Progenitor cell of endocrine pancreas (in vitro differentiated cells): Measurements from ENCODE around the gene SLC39A11. TPM values are rescaled to one million over a fixed set of nuclear protein-coding genes. Genes with fewer than 3 reads are reported as not detected.
"Not testable (repeated sequence)": the region's sequence is repeated elsewhere in the genome, so short reads cannot be mapped to it uniquely, and the experiment has no call there.

Experiments used
- DNase-seq: peaks from one replicate; pipeline ENCODE4 v3.0.0; 2021; ENCODE audit warnings: low spot score; ENCODE audit not compliant: unreplicated experiment
- H3K27ac Mint-ChIP-seq: 2 replicates; pipeline ENCODE4 v1.8.0; 2021; ENCODE audit warnings: mild to moderate bottlenecking, moderate library complexity, mixed read lengths
- H3K27me3 Mint-ChIP-seq: 2 replicates; pipeline ENCODE4 v1.8.0; 2021; ENCODE audit warnings: mixed read lengths
- H3K36me3 Mint-ChIP-seq: 2 replicates; pipeline ENCODE4 v1.8.0; 2022; ENCODE audit warnings: mixed read lengths; ENCODE audit not compliant: insufficient read depth
- H3K4me1 Mint-ChIP-seq: 2 replicates; pipeline ENCODE4 v1.8.0; 2021; ENCODE audit warnings: low read depth, mixed read lengths
- H3K4me3 Mint-ChIP-seq: 2 replicates; pipeline ENCODE4 v1.8.0; 2021; ENCODE audit warnings: low read depth, mild to moderate bottlenecking, moderate library complexity, mixed read lengths
- H3K9me3 Mint-ChIP-seq: 2 replicates; pipeline ENCODE4 v1.8.0; 2021; ENCODE audit warnings: low read depth, mixed read lengths
- CTCF ChIP-seq: fragments of 200-600 bp; sonication (generic); IDR thresholded peaks from one replicate; pipeline ENCODE4 v1.5.0; 2021; ENCODE audit warnings: antibody characterized with exemption, mild to moderate bottlenecking; ENCODE audit not compliant: unreplicated experiment
- total RNA-seq: library from RNA; stranded (reverse); gene quantifications from 2 replicates; pipeline ENCODE4 v1.2.1, GENCODE V29; 2021

Gene SLC39A11
- total RNA-seq, 1 donor from 2014 or later, result 20.5 TPM

DNA sequence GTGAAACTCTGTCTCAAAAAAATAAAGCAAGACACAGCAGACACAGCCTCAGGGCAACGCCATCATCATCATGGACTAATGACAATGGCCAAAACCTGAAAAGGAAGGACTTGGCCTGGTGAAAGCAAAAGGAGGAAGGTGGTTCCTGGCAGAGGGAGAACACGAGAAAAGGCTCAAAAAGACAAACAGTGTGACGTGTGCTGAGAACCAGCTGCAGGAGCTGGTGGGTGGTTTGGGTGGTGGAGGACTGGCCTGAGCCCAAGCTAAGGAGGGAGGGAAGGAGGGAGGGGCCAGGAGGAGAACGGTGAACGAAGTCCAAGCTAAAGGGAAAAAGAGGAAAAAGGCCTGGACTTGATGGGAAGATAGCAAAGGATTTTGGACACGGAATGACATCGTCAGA, 85.1 kb downstream of the SLC39A11 start:
- no peaks in the 10 kb centered on the region for H3K36me3 Mint-ChIP-seq
- peaks cover 28% of the 10 kb centered on the region for H3K27me3 Mint-ChIP-seq
- H3K4me1 Mint-ChIP-seq, result no peaks in the 10 kb centered on the region
- DNase-seq, result no peak
- H3K27ac Mint-ChIP-seq, result no peak overlapping the region
- no peak overlapping the region for H3K4me3 Mint-ChIP-seq
- no peak for TF ChIP-seq CTCF
- H3K9me3 Mint-ChIP-seq, result no peaks in the 10 kb centered on the region

GRCh38 chr17:73005360-73005759, 87.1 kb downstream of the SLC39A11 start:
- Mint-ChIP-seq H3K27me3 (peaks cover 26% of the 10 kb centered on the region), H3K4me3 (no peak overlapping the region), H3K9me3 (no peaks in the 10 kb centered on the region), H3K27ac (no peak overlapping the region), H3K36me3 (no peaks in the 10 kb centered on the region), H3K4me1 (no peaks in the 10 kb centered on the region)
- TF ChIP-seq CTCF, result no peak
- no peak for DNase-seq

- H3K36me3 Mint-ChIP-seq, result no peaks in the 10 kb centered on the region
- no peak overlapping the region for H3K4me3 Mint-ChIP-seq
- peaks cover 39% of the 10 kb centered on the region for H3K27me3 Mint-ChIP-seq
- DNase-seq, result no peak
- no peak for TF ChIP-seq CTCF
- no peak overlapping the region for H3K27ac Mint-ChIP-seq
- no peaks in the 10 kb centered on the region for H3K9me3 Mint-ChIP-seq
- H3K4me1 Mint-ChIP-seq, result peaks cover 1% of the 10 kb centered on the region
These were observed 89.0 kb downstream of the SLC39A11 start for GRCh38 chr17:73003487-73003886.

GRCh38 chr17:73000832-73001231, 91.7 kb downstream of the SLC39A11 start:
- no peak for TF ChIP-seq CTCF
- H3K27ac Mint-ChIP-seq, result no peak overlapping the region
- DNase-seq, result no peak
- H3K4me3 Mint-ChIP-seq, result no peak overlapping the region
- H3K9me3 Mint-ChIP-seq, result peaks cover 2% of the 10 kb centered on the region
- H3K27me3 Mint-ChIP-seq, result peaks cover 47% of the 10 kb centered on the region
- peaks cover 1% of the 10 kb centered on the region for H3K36me3 Mint-ChIP-seq
- H3K4me1 Mint-ChIP-seq, result peaks cover 1% of the 10 kb centered on the region

DNA sequence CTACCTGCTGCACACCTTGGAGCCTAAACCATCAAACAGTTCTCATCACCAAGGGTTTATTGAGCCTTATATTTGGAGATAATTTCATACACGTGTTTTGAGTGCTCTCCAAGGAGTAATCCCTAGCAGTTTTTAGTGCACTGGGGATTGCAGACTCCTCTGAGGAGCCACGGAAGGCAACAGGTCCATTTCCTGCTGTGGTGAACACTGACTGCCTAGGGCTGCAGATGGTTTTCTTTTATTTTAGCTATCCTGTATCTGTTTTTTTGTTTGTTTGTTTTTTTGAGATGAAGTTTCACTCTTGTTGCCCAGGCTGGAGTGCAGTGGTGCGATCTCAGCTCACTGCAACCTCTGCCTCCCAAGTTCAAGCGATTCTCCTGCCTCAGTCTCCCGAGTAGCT, 93.0 kb downstream of the SLC39A11 start:
- not testable (repeated sequence) for H3K27ac Mint-ChIP-seq, H3K9me3 Mint-ChIP-seq, H3K36me3 Mint-ChIP-seq, H3K4me3 Mint-ChIP-seq, DNase-seq, H3K4me1 Mint-ChIP-seq
- peaks cover 56% of the 10 kb centered on the region for H3K27me3 Mint-ChIP-seq

DNA sequence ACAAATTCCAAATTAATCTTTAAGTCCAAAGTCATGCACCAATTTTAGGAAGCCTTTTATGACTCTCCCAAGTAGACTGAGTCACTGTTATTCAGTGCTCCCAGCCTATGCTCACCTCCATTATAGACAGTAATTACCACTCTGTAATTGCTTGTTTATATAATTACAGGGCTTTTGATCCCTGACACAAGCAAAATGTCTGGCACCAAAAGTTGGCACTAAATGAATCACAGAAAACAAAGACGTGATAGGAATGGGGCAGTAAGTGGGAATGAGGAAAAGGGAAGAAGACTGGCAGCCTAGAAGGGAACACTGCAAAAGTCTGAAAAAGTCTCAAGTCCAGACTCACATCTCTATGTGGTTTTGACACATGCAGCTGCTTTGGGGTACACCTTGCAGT, 94.1 kb downstream of the SLC39A11 start:
- no peak for DNase-seq
- peaks cover 1% of the 10 kb centered on the region for H3K4me1 Mint-ChIP-seq
- no peak for TF ChIP-seq CTCF
- H3K4me3 Mint-ChIP-seq, result no peak overlapping the region
- H3K27me3 Mint-ChIP-seq, result peaks cover 60% of the 10 kb centered on the region
- peaks cover 5% of the 10 kb centered on the region for H3K9me3 Mint-ChIP-seq
- H3K36me3 Mint-ChIP-seq, result peaks cover 4% of the 10 kb centered on the region
- no peak overlapping the region for H3K27ac Mint-ChIP-seq
